Stimulated activated CD8-positive, alpha-beta memory T cell treated with anti-CD3 and anti-CD28 coated beads, Interleukin-15, amount 100 ng/mL, for 24 hours (primary cell): ENCODE data around the gene MAP4K2.
"Not testable (repeated sequence)": the region's sequence is repeated elsewhere in the genome, so short reads cannot be mapped to it uniquely, and the experiment has no call there.

Experiments
- DNase-seq: peaks from one replicate; pipeline ENCODE4 v3.0.0-alpha.2; 2020; ENCODE audit warnings: low read depth

MAP4K2 gene

GRCh38 chr11:64803158-64803845 lies at the start of gene MAP4K2:
MAP4K2 (minus strand) TSS chr11:64803214; CDS start chr11:64803149, 65 bp downstream.
- peak; percentile 78 for DNase-seq

GRCh38 chr11:64851831-64852351 lies 48.9 kb upstream of the MAP4K2 start:
- no peak for DNase-seq

GRCh38 chr11:64850979-64851567 lies 48.1 kb upstream of the MAP4K2 start:
- no peak for DNase-seq

- DNase-seq, result no peak
These were observed 46.8 kb upstream of the MAP4K2 start for GRCh38 chr11:64849598-64850356.

- no peak for DNase-seq
These were observed 46.0 kb upstream of the MAP4K2 start for GRCh38 chr11:64848826-64849597.

- DNase-seq, result no peak
These were observed 45.3 kb upstream of the MAP4K2 start for GRCh38 chr11:64848214-64848825.

GRCh38 chr11:64846998-64847666 lies 44.1 kb upstream of the MAP4K2 start:
- peak; percentile 90 for DNase-seq

GRCh38 chr11:64845776-64846129 lies 42.7 kb upstream of the MAP4K2 start:
- DNase-seq, result not testable (repeated sequence)

GRCh38 chr11:64845129-64845775 lies 42.2 kb upstream of the MAP4K2 start:
- DNase-seq, result no peak

GRCh38 chr11:64844330-64845128 lies 41.5 kb upstream of the MAP4K2 start, which contains the start of gene CDC42BPG:
CDC42BPG (minus strand) TSS chr11:64844653; CDS start chr11:64844569, 84 bp downstream.
- DNase-seq, result no peak

- DNase-seq, result no peak
These were observed 40.8 kb upstream of the MAP4K2 start for GRCh38 chr11:64843686-64844329.

GRCh38 chr11:64842851-64843685 lies 40.1 kb upstream of the MAP4K2 start:
- DNase-seq, result no peak

GRCh38 chr11:64842366-64842759 lies 39.3 kb upstream of the MAP4K2 start:
- no peak for DNase-seq

- no peak for DNase-seq
These were observed 38.8 kb upstream of the MAP4K2 start for GRCh38 chr11:64841592-64842365.

- no peak for DNase-seq
These were observed 37.1 kb upstream of the MAP4K2 start for GRCh38 chr11:64839887-64840782.

GRCh38 chr11:64839335-64839734 lies 36.3 kb upstream of the MAP4K2 start:
- DNase-seq, result no peak
